ENCODE data around the gene PTPN3. TPM values are rescaled to one million over a fixed set of nuclear protein-coding genes. Genes with fewer than 3 reads are reported as not detected.
A peak's percentile ranks its signal among the peaks of the same experiment; 100 is the strongest.
"Not testable (repeated sequence)": the region's sequence is repeated elsewhere in the genome, so short reads cannot be mapped to it uniquely, and the experiment has no call there.

PTPN3 gene
- total RNA-seq, 8 experiments from 2014 or later = 0.99 to 11.5 (median 4.0) TPM

GRCh38 chr9:109518621-109519335 lies 20.7 kb upstream of the PTPN3 start:
- no peak overlapping the region for H3K4me3 ChIP-seq
- H3K4me1 ChIP-seq (replicated peaks in 1 of 2) = no peaks in the 10 kb centered on the region
- no peak for ATAC-seq (replicated peaks in 6 of 8)
- no peak overlapping the region for H3K27ac ChIP-seq
- in situ Hi-C loops (cut with MboI; ENCODE audit: low pct_unique_long_range_greater_than_20kb in 2 of 9, low sequenced_read_pairs in 9 of 9, unreplicated experiment in 9 of 9) = no loop called here
- 0 to 100% (median 78%) methylated on average over 1 to 3 of the region's 4 CpGs for whole genome bisulfite sequencing, 10 experiments

- in situ Hi-C loops (cut with MboI; ENCODE audit: low pct_unique_long_range_greater_than_20kb in 2 of 9, low sequenced_read_pairs in 9 of 9, unreplicated experiment in 9 of 9) = no loop called here
- no peak overlapping the region for H3K27ac ChIP-seq
- WGBS, 10 experiments = 40 to 100% (median 77%) methylated on average over 1 of the region's 1 CpG; no CpG with 5 or more reads in 6 of the 10 experiments
- H3K4me1 ChIP-seq (replicated peaks in 1 of 2) = no peaks in the 10 kb centered on the region
- H3K4me3 ChIP-seq = no peak overlapping the region
- peak in 3 of 8 experiments; percentile 25 to 95 (median 44) for ATAC-seq (replicated peaks in 6 of 8)
Observed at GRCh38 chr9:109517901-109518377, 19.8 kb upstream of the PTPN3 start.

- Histone ChIP-seq H3K4me3 (no peak overlapping the region), H3K4me1 (replicated peaks in 1 of 2) (no peaks in the 10 kb centered on the region), H3K27ac (no peak overlapping the region)
- WGBS, 10 experiments = 17 to 100% (median 82%) methylated on average over 1 to 3 of the region's 3 CpGs; no CpG with 5 or more reads in 3 of the 10 experiments
- no peak for ATAC-seq (replicated peaks in 6 of 8)
- in situ Hi-C loops (cut with MboI; ENCODE audit: low pct_unique_long_range_greater_than_20kb in 2 of 9, low sequenced_read_pairs in 9 of 9, unreplicated experiment in 9 of 9) = no loop called here
Observed at GRCh38 chr9:109513871-109514270, 15.8 kb upstream of the PTPN3 start.

- no peak for ATAC-seq (replicated peaks in 6 of 8)
- H3K4me3 ChIP-seq = no peak overlapping the region
- in situ Hi-C loops (cut with MboI; ENCODE audit: low pct_unique_long_range_greater_than_20kb in 2 of 9, low sequenced_read_pairs in 9 of 9, unreplicated experiment in 9 of 9) = no loop called here
- no peak overlapping the region for H3K27ac ChIP-seq
- no peaks in the 10 kb centered on the region for H3K4me1 ChIP-seq (replicated peaks in 1 of 2)
- WGBS, 10 experiments = 11 to 80% (median 58%) methylated on average over 1 to 4 of the region's 4 CpGs; no CpG with 5 or more reads in 3 of the 10 experiments
Observed at GRCh38 chr9:109512170-109512756, 14.2 kb upstream of the PTPN3 start.

- Histone ChIP-seq H3K27ac (no peak overlapping the region), H3K4me3 (no peak overlapping the region), H3K4me1 (replicated peaks in 1 of 2) (no peaks in the 10 kb centered on the region)
- ATAC-seq (replicated peaks in 6 of 8) = no peak
- WGBS, 10 experiments = 0 to 95% (median 45%) methylated on average over 1 to 2 of the region's 5 CpGs; no CpG with 5 or more reads in 6 of the 10 experiments
- in situ Hi-C loops (cut with MboI; ENCODE audit: low pct_unique_long_range_greater_than_20kb in 2 of 9, low sequenced_read_pairs in 9 of 9, unreplicated experiment in 9 of 9) = no loop called here
Observed at GRCh38 chr9:109510506-109510905, 12.4 kb upstream of the PTPN3 start.

GRCh38 chr9:109510042-109510441 lies 11.9 kb upstream of the PTPN3 start:
- WGBS, 10 experiments = 65 to 100% (median 92%) methylated on average over 1 to 4 of the region's 4 CpGs; no CpG with 5 or more reads in 4 of the 10 experiments
- in situ Hi-C loops (cut with MboI; ENCODE audit: low pct_unique_long_range_greater_than_20kb in 2 of 9, low sequenced_read_pairs in 9 of 9, unreplicated experiment in 9 of 9) = not testable (repeated sequence)

GRCh38 chr9:109509611-109510010 lies 11.5 kb upstream of the PTPN3 start:
- no peak overlapping the region for H3K4me3 ChIP-seq
- peak in 3 of 8 experiments; percentile 23 to 84 (median 82) for ATAC-seq (replicated peaks in 6 of 8)
- no peak overlapping the region for H3K27ac ChIP-seq
- WGBS, 10 experiments = 24 to 86% (median 71%) methylated on average over 1 to 4 of the region's 4 CpGs; no CpG with 5 or more reads in 2 of the 10 experiments
- H3K4me1 ChIP-seq (replicated peaks in 1 of 2) = no peaks in the 10 kb centered on the region
- in situ Hi-C loops (cut with MboI; ENCODE audit: low pct_unique_long_range_greater_than_20kb in 2 of 9, low sequenced_read_pairs in 9 of 9, unreplicated experiment in 9 of 9) = no loop called here

More at GRCh38 chr9:109510042-109510441, 11.9 kb upstream of the PTPN3 start:
- not testable (repeated sequence) for H3K27ac ChIP-seq; H3K4me3 ChIP-seq; H3K4me1 ChIP-seq (replicated peaks in 1 of 2)
- ATAC-seq (replicated peaks in 6 of 8) = peak in 1 of 8 experiments; percentile 11

- 0 to 90% (median 62%) methylated on average over 1 to 6 of the region's 9 CpGs; no CpG with 5 or more reads in 3 of the 10 experiments for WGBS, 10 experiments
- ATAC-seq (replicated peaks in 6 of 8) = peak in 1 of 8 experiments; percentile 50
- no peak overlapping the region for H3K27ac ChIP-seq
- in situ Hi-C loops (cut with MboI; ENCODE audit: low pct_unique_long_range_greater_than_20kb in 2 of 9, low sequenced_read_pairs in 9 of 9, unreplicated experiment in 9 of 9) = no loop called here
- H3K4me3 ChIP-seq = no peak overlapping the region
- H3K4me1 ChIP-seq (replicated peaks in 1 of 2) = no peaks in the 10 kb centered on the region
Observed at GRCh38 chr9:109507421-109507838, 9.3 kb upstream of the PTPN3 start.

GRCh38 chr9:109506097-109506712 lies 8.1 kb upstream of the PTPN3 start:
- no peak overlapping the region for H3K27ac ChIP-seq
- no peak for ATAC-seq (replicated peaks in 6 of 8)
- WGBS, 10 experiments = 37 to 92% (median 69%) methylated on average over 2 to 3 of the region's 3 CpGs; no CpG with 5 or more reads in 2 of the 10 experiments
- in situ Hi-C loops (cut with MboI; ENCODE audit: low pct_unique_long_range_greater_than_20kb in 2 of 9, low sequenced_read_pairs in 9 of 9, unreplicated experiment in 9 of 9) = no loop called here
- H3K4me1 ChIP-seq (replicated peaks in 1 of 2) = no peaks in the 10 kb centered on the region
- H3K4me3 ChIP-seq = no peak overlapping the region

- H3K4me3 ChIP-seq = no peak overlapping the region
- H3K27ac ChIP-seq = no peak overlapping the region
- ATAC-seq (replicated peaks in 6 of 8) = peak in 1 of 8 experiments; percentile 8
- in situ Hi-C loops (cut with MboI; ENCODE audit: low pct_unique_long_range_greater_than_20kb in 2 of 9, low sequenced_read_pairs in 9 of 9, unreplicated experiment in 9 of 9) = no loop called here
- H3K4me1 ChIP-seq (replicated peaks in 1 of 2) = no peaks in the 10 kb centered on the region
- WGBS, 10 experiments = 50 to 63% (median 55%) methylated on average over 1 to 5 of the region's 5 CpGs; no CpG with 5 or more reads in 4 of the 10 experiments
Observed at GRCh38 chr9:109504689-109505088, 6.6 kb upstream of the PTPN3 start.

GRCh38 chr9:109500421-109500974 lies 2.4 kb upstream of the PTPN3 start:
- no peak overlapping the region for H3K27ac ChIP-seq
- 29 to 86% (median 63%) methylated on average over 1 to 5 of the region's 5 CpGs; no CpG with 5 or more reads in 1 of the 10 experiments for WGBS, 10 experiments
- in situ Hi-C loops (cut with MboI; ENCODE audit: low pct_unique_long_range_greater_than_20kb in 2 of 9, low sequenced_read_pairs in 9 of 9, unreplicated experiment in 9 of 9) = no loop called here
- no peak for ATAC-seq (replicated peaks in 6 of 8)
- H3K4me1 ChIP-seq (replicated peaks in 1 of 2) = peaks cover 4 to 10% of the 10 kb centered on the region in 2 donors
- H3K4me3 ChIP-seq = no peak overlapping the region

GRCh38 chr9:109499631-109500410 lies 1.7 kb upstream of the PTPN3 start:
- Histone ChIP-seq H3K4me1 (replicated peaks in 1 of 2) (peaks cover 4 to 10% of the 10 kb centered on the region in 2 donors), H3K4me3 (peak overlapping the region; percentile 24 to 31 (median 25)), H3K27ac (no peak overlapping the region)
- in situ Hi-C loops (cut with MboI; ENCODE audit: low pct_unique_long_range_greater_than_20kb in 2 of 9, low sequenced_read_pairs in 9 of 9, unreplicated experiment in 9 of 9) = no loop called here
- 6 to 57% (median 13%) methylated on average over 3 to 11 of the region's 56 CpGs; no CpG with 5 or more reads in 1 of the 10 experiments for WGBS, 10 experiments
- ATAC-seq (replicated peaks in 6 of 8) = peak; percentile 66 to 85 (median 73)
